ENCODE results near the gene OR3A3. TPM values are rescaled to one million over a fixed set of nuclear protein-coding genes. Genes with fewer than 3 reads are reported as not detected.
"Not testable (repeated sequence)": the region's sequence is repeated elsewhere in the genome, so short reads cannot be mapped to it uniquely, and the experiment has no call there.

OR3A3 gene
- total RNA-seq, 4 donors from 2014 or later = not detected

- WGBS, 2 donors (ENCODE audit: low coverage in 1 of 2) = 25 to 64% methylated on average over 2 of the region's 2 CpGs
- no peaks in the 10 kb centered on the region for H3K36me3 ChIP-seq
Measured at GRCh38 chr17:3447625-3448024, 36.5 kb downstream of the OR3A3 start.

GRCh38 chr17:3448059-3448665, 37.0 kb downstream of the OR3A3 start:
- Histone ChIP-seq H3K27ac (no peak overlapping the region), H3K4me1 (no peaks in the 10 kb centered on the region), H3K36me3 (no peaks in the 10 kb centered on the region), H3K27me3 (no peaks in the 10 kb centered on the region), H3K4me3 (no peak overlapping the region), H3K9me3 (no peaks in the 10 kb centered on the region)
- ATAC-seq = no peak
- 34 to 47% methylated on average over 2 of the region's 2 CpGs for WGBS, 2 donors (ENCODE audit: low coverage in 1 of 2)
- TF ChIP-seq, protein P1, sequence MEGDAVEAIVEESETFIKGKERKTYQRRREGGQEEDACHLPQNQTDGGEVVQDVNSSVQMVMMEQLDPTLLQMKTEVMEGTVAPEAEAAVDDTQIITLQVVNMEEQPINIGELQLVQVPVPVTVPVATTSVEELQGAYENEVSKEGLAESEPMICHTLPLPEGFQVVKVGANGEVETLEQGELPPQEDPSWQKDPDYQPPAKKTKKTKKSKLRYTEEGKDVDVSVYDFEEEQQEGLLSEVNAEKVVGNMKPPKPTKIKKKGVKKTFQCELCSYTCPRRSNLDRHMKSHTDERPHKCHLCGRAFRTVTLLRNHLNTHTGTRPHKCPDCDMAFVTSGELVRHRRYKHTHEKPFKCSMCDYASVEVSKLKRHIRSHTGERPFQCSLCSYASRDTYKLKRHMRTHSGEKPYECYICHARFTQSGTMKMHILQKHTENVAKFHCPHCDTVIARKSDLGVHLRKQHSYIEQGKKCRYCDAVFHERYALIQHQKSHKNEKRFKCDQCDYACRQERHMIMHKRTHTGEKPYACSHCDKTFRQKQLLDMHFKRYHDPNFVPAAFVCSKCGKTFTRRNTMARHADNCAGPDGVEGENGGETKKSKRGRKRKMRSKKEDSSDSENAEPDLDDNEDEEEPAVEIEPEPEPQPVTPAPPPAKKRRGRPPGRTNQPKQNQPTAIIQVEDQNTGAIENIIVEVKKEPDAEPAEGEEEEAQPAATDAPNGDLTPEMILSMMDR (IDR thresholded peaks at IDR 0.05) = no peak
- TF ChIP-seq POLR2A (IDR thresholded peaks at IDR 0.05) (no peak), POLR2AphosphoS5 (IDR thresholded peaks at IDR 0.05) (no peak), EP300 (IDR thresholded peaks at IDR 0.05) (no peak)

More at GRCh38 chr17:3447625-3448024, 36.5 kb downstream of the OR3A3 start:
- no peaks in the 10 kb centered on the region for H3K9me3 ChIP-seq
- no peaks in the 10 kb centered on the region for H3K27me3 ChIP-seq
- H3K4me1 ChIP-seq = no peaks in the 10 kb centered on the region
- no peak for ATAC-seq
- TF ChIP-seq POLR2AphosphoS5 (IDR thresholded peaks at IDR 0.05) = no peak
- no peak for TF ChIP-seq POLR2A (IDR thresholded peaks at IDR 0.05)
- TF ChIP-seq, protein P1 (IDR thresholded peaks at IDR 0.05) = no peak
- no peak for TF ChIP-seq EP300 (IDR thresholded peaks at IDR 0.05)
- no peak overlapping the region for H3K4me3 ChIP-seq
- H3K27ac ChIP-seq = no peak overlapping the region

- ATAC-seq = not testable (repeated sequence)
- 80 to 83% methylated on average over 1 of the region's 1 CpG for WGBS, 2 donors (ENCODE audit: low coverage in 1 of 2)
Measured at GRCh38 chr17:3466355-3466754, 55.2 kb downstream of the OR3A3 start.

GRCh38 chr17:3469529-3469928, 58.4 kb downstream of the OR3A3 start:
- 25 to 59% methylated on average over 2 to 4 of the region's 5 CpGs for WGBS, 2 donors (ENCODE audit: low coverage in 1 of 2)
- Histone ChIP-seq H3K27ac (no peak overlapping the region), H3K4me3 (no peak overlapping the region), H3K4me1 (peaks cover 0 to 8% (median 0%) of the 10 kb centered on the region in 3 donors), H3K36me3 (no peaks in the 10 kb centered on the region), H3K27me3 (no peaks in the 10 kb centered on the region), H3K9me3 (no peaks in the 10 kb centered on the region)
- no peak for ATAC-seq
- TF ChIP-seq EP300 (IDR thresholded peaks at IDR 0.05) = no peak
- no peak for TF ChIP-seq POLR2AphosphoS5 (IDR thresholded peaks at IDR 0.05)
- TF ChIP-seq, protein P1 (IDR thresholded peaks at IDR 0.05) = no peak
- TF ChIP-seq POLR2A (IDR thresholded peaks at IDR 0.05) = no peak

More at GRCh38 chr17:3466355-3466754, 55.2 kb downstream of the OR3A3 start:
- H3K4me1 ChIP-seq, H3K9me3 ChIP-seq, H3K4me3 ChIP-seq, H3K27ac ChIP-seq, H3K36me3 ChIP-seq, H3K27me3 ChIP-seq: not testable (repeated sequence)

DNA sequence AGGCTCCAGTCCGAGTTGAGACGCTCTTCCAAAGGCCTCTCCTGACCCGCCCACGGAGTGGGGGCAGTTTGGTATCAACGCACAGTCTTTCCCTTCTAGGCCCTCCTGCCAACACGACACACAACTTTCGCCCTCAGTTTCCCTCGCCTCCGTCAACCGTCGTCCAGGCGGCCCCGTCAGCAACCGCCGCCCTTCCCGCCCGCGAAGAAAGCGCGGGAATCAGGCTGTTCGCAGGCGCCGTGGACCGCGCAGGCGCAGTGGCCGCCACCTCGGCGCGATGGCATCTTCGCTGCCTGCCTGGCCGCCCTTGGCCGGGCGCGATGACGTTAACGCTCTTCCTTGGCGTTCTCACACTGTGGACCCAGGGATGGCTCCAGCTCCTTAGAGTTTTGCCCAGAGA, 60.4 kb downstream of the OR3A3 start, which contains the start of gene SPATA22:
SPATA22 (minus strand) TSS at position 221 of the 400 bp plus-strand sequence. CDS start 2,494 bp downstream, outside the sequence.
- no peaks in the 10 kb centered on the region for H3K9me3 ChIP-seq
- WGBS, 2 donors (ENCODE audit: low coverage in 1 of 2) = 83 to 95% methylated on average over 2 to 4 of the region's 38 CpGs
- no peak within 1 kb of the TSS for H3K27ac ChIP-seq
- H3K27me3 ChIP-seq = no peaks in the 10 kb centered on the region
- no peak for ATAC-seq
- no peaks in the 10 kb centered on the region for H3K36me3 ChIP-seq
- peaks cover 0 to 13% (median 0%) of the 10 kb centered on the region in 3 donors for H3K4me1 ChIP-seq
- no peak within 1 kb of the TSS for H3K4me3 ChIP-seq
- TF ChIP-seq POLR2A (IDR thresholded peaks at IDR 0.05) (no peak), POLR2AphosphoS5 (IDR thresholded peaks at IDR 0.05) (no peak), EP300 (IDR thresholded peaks at IDR 0.05) (no peak)
- TF ChIP-seq, protein P1 (IDR thresholded peaks at IDR 0.05) = no peak

Measured in gastroesophageal sphincter (tissue), 4 donors.